Adipocyte (in vitro differentiated cells): ENCODE results near the gene CAPN9.
A peak's percentile ranks its signal among the peaks of the same experiment; 100 is the strongest.

Experiments used
- DNase-seq: peaks from one replicate; pipeline ENCODE4 v3.0.0-alpha.2; 2015; ENCODE audit warnings: low read depth
- H3K27me3 ChIP-seq: replicated peaks from 2 replicates; pipeline ENCODE4 v1.7.0; 2013; ENCODE audit warnings: mild to moderate bottlenecking, low read length, moderate library complexity; ENCODE audit not compliant: control insufficient read depth, insufficient read depth
- H3K36me3 ChIP-seq: 2 replicates; pipeline ENCODE4 v1.7.0; 2013; ENCODE audit warnings: low read length, mild to moderate bottlenecking, moderate library complexity; ENCODE audit not compliant: control insufficient read depth, insufficient read depth, severe bottlenecking
- H3K4me1 ChIP-seq: 2 replicates; pipeline ENCODE4 v1.7.0; 2013; ENCODE audit warnings: mild to moderate bottlenecking, low read length, moderate library complexity; ENCODE audit not compliant: control insufficient read depth, insufficient read depth
- H3K4me3 ChIP-seq: 2 replicates; pipeline ENCODE4 v1.7.0; 2013; ENCODE audit warnings: mild to moderate bottlenecking, low read length, moderate library complexity
- H3K9ac ChIP-seq: 2 replicates; pipeline ENCODE4 v1.7.0; 2013; ENCODE audit warnings: mild to moderate bottlenecking, low read length, moderate library complexity
- H3K9me3 ChIP-seq: 2 replicates; pipeline ENCODE4 v1.7.0; 2013; ENCODE audit warnings: mild to moderate bottlenecking, low read length, moderate library complexity; ENCODE audit not compliant: control insufficient read depth

The CAPN9 gene

DNA sequence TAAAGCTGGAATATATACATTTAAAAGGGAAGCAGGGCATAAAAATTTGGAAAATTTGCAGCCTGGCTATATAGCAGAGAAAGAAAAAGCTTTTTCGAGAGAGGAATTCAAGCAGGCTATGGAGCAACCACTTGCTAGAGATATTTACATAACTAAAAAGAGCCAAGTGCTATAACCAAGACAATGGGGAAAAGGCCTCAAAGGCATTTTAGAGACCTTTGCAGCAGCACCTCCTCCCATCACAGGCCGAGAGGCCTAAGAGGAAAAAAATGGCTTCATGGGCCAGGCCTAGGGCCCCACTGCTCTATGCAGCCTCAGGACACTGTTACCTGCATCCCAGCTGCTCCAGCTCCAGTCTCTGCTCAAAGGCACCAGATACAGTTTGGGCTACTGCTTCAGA, 37.0 kb downstream of the CAPN9 start:
- DNase-seq: no peak
- Histone ChIP-seq H3K36me3 (no peaks in the 10 kb centered on the region), H3K27me3 (peaks cover 6% of the 10 kb centered on the region), H3K4me1 (no peaks in the 10 kb centered on the region), H3K4me3 (no peak overlapping the region), H3K9ac (no peak overlapping the region), H3K9me3 (no peaks in the 10 kb centered on the region)

DNA sequence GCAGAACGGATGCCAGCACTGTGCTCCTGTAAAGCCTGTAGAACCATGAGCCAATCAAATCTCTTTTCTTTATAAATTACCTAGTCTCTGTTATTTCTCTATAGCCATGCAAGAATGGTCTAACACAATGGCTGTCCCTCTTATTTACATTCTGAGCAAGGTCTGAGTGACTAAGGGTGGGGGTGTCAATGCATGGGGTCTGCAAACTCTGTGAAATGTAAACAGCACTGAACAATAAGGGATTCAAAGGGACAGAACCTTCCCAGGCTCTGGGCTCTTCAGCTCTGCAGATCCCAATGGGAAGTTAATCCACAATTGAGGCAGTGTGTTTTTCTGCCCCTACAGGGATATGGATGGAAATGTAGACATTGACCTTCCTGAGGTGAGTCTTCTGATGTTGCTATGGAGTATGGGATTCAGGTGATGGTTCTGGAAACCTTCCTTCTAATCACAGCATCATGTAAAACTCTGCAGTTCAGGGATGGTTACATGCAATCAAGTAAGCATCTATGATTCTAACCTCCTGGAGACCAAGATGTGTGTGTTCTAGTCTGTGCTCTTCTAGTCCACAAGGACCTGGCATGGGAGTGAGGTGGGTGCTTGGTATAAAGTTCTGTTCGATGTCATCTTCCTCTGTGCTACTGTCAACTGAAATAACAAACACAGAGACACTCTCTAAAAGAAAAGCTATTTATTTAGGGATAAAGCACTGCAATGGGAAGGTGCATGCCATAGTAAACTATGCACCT, 38.6 kb downstream of the CAPN9 start:
- no peak overlapping the region for H3K9ac ChIP-seq
- H3K4me3 ChIP-seq: no peak overlapping the region
- H3K27me3 ChIP-seq: peaks cover 6% of the 10 kb centered on the region
- H3K36me3 ChIP-seq: no peaks in the 10 kb centered on the region
- H3K9me3 ChIP-seq: no peaks in the 10 kb centered on the region
- DNase-seq: no peak
- no peaks in the 10 kb centered on the region for H3K4me1 ChIP-seq

DNA sequence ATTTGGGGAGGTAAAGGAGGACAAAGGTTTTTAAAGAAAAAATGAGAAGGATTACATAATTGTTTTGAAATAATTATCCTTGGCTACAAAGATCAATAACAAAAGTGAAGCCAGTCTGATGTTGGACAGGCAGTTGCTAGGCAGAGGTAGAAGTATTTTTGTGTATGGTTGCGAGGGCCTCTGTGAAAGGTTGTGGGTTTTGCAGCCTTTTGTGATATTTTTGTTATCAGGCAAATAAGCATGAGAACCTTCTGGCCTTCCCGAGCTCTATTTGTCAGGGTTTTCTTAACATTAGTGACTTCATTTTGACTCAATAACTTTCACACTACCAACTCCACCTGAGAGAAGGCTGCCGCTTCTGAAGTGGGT, 39.2 kb downstream of the CAPN9 start:
- H3K9ac ChIP-seq: no peak overlapping the region
- no peaks in the 10 kb centered on the region for H3K36me3 ChIP-seq
- peaks cover 6% of the 10 kb centered on the region for H3K27me3 ChIP-seq
- H3K4me1 ChIP-seq: no peaks in the 10 kb centered on the region
- H3K4me3 ChIP-seq: no peak overlapping the region
- DNase-seq: no peak
- no peaks in the 10 kb centered on the region for H3K9me3 ChIP-seq

GRCh38 chr1:230787471-230787870, 40.3 kb downstream of the CAPN9 start:
- H3K27me3 ChIP-seq: peaks cover 6% of the 10 kb centered on the region
- H3K9ac ChIP-seq: no peak overlapping the region
- no peaks in the 10 kb centered on the region for H3K4me1 ChIP-seq
- no peaks in the 10 kb centered on the region for H3K9me3 ChIP-seq
- no peaks in the 10 kb centered on the region for H3K36me3 ChIP-seq
- no peak for DNase-seq
- no peak overlapping the region for H3K4me3 ChIP-seq

DNA sequence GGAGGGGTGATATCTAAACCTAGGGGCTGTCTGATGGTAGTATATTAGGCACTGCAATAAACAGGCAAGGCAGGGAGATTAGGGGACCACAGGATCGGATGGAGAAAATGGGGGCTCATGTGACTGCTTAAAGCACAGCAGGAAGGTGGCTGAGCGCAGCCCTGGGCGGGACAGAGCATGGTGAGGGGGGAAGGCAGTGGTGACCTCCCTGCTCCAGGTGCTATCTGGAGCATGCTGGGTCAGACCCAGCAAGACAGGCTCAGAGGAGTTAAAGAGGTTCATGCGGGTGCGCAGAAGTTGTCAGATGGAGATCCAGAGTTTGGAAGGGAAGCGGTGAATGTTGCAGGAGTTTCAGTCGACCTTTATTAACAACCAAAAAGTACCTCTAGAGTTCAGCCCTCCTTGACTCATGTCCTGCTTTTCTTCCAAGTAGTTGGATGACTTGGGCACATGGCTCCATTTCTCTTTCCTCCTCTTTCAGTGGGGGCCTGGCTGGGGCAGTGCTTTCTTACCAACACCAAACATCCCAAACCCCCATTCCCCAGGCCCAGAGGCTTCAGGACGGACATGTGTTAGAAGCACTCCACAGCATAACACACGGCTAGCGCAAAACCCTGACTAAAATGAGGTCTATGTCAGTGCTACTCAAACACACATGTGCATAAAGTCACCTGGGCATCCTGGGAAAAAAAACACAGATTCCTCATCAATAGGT, 41.5 kb downstream of the CAPN9 start:
- DNase-seq: no peak
- no peaks in the 10 kb centered on the region for H3K4me1 ChIP-seq
- no peak overlapping the region for H3K4me3 ChIP-seq
- no peaks in the 10 kb centered on the region for H3K9me3 ChIP-seq
- no peak overlapping the region for H3K9ac ChIP-seq
- H3K36me3 ChIP-seq: no peaks in the 10 kb centered on the region
- peaks cover 6% of the 10 kb centered on the region for H3K27me3 ChIP-seq

GRCh38 chr1:230790026-230790425, 42.8 kb downstream of the CAPN9 start:
- H3K27me3 ChIP-seq: peaks cover 6% of the 10 kb centered on the region
- no peak for DNase-seq
- no peaks in the 10 kb centered on the region for H3K9me3 ChIP-seq
- H3K4me1 ChIP-seq: no peaks in the 10 kb centered on the region
- H3K36me3 ChIP-seq: no peaks in the 10 kb centered on the region
- no peak overlapping the region for H3K4me3 ChIP-seq
- no peak overlapping the region for H3K9ac ChIP-seq

DNA sequence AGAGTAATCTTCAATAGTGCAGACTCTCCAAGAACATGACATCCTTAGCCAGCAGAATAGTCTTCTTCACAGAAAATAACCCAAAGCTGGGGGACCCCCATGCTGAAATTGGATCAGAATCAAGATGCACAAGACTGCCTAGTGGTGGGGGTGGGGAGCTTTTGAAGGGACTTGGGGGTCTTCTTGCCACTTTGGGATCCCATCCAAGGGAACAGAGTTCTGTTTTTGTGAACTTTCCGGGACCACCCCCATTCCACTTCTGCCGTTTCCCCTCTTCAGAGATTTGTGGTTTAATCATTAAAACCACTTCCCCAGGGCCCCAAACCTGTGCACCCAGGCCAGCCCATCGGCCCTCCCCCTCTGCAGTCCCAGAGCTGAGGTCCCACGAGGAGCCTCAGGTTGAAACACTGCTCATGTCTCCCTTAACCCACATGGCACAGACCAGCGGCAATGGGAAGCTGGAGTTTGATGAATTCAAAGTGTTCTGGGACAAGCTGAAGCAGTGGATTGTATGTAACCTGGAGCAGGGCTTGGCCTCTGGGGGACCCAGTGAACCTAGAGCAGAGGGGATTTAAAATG, 44.9 kb downstream of the CAPN9 start:
- H3K27me3 ChIP-seq: peaks cover 6% of the 10 kb centered on the region
- no peak for DNase-seq

DNA sequence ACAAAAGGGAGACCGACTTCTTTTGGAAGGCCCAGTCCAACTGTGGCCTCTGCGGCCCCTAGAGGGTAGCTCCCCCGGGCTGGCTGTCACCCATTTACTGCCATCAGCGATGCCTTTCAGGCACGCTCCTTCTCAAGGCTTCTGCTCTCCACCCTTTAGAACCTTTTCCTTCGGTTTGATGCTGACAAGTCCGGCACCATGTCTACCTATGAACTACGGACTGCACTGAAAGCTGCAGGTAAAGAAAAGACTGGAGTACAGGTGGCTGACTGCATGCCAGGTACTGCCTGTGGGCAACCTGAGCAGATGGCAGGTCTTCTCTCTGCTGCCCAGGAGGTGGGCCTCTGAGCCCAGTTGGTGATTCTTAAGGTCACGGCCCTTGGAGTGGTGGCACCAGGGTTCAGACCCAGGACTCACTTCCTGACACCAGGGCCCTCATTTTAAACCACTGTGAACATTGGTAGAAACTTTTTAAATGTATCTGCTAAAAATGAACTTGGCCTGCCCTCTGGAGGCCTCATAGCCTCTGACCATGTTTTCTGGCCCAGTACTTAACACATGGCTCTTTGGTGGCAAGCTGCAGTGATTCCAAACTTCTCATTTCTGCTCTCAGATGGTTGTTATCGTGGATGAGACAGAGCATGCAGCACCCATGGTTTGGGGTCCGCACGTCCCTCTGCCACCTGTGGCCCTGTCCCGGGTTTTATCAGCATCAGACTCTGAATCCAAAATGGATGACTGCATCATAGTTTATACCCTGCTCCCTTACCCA, 45.7 kb downstream of the CAPN9 start:
- H3K9me3 ChIP-seq: no peaks in the 10 kb centered on the region
- no peaks in the 10 kb centered on the region for H3K36me3 ChIP-seq
- no peak overlapping the region for H3K9ac ChIP-seq
- H3K27me3 ChIP-seq: peaks cover 6% of the 10 kb centered on the region
- DNase-seq: no peak
- no peak overlapping the region for H3K4me3 ChIP-seq
- no peaks in the 10 kb centered on the region for H3K4me1 ChIP-seq

More for the DNA sequence above, 44.9 kb downstream of the CAPN9 start:
- Histone ChIP-seq H3K9me3 (no peaks in the 10 kb centered on the region), H3K4me3 (no peak overlapping the region), H3K36me3 (no peaks in the 10 kb centered on the region), H3K4me1 (no peaks in the 10 kb centered on the region), H3K9ac (no peak overlapping the region)

DNA sequence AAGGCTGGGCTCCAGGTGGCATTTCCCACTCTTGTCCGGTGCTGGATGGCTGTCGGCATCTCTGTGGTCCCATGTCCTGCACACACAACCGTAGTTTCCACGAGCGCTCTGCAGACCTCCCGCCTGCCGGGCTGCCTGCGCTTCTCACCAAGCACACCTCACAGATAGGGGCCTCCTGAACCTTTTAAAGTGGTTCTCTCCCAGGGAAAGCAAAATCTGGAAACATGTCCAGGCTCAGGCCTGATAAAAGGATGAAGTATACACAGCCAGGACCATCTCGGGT, 46.2 kb downstream of the CAPN9 start:
- Histone ChIP-seq H3K4me1 (no peaks in the 10 kb centered on the region), H3K4me3 (no peak overlapping the region), H3K27me3 (peaks cover 5% of the 10 kb centered on the region), H3K9ac (no peak overlapping the region), H3K36me3 (no peaks in the 10 kb centered on the region), H3K9me3 (no peaks in the 10 kb centered on the region)
- DNase-seq: no peak

DNA sequence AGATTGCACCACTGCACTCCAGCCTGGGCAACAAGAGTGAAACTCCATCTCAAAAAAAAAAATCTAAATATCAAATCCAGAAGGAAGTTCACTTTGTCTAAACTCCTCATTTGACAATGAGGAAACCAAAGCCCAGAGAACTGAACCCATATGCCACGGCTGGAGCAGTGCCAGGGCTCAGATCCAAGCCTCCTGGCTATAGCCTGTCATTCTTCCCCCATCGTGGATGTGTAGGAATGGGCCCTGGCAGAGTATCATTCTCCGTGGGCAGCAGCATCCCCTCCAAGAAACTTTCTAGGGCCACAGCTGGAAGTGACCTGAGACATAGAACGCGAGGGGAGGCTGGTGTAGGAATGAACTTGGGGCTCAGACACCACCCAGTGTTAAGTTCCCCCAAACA, 47.2 kb downstream of the CAPN9 start:
- Histone ChIP-seq H3K4me3 (no peak overlapping the region), H3K4me1 (no peaks in the 10 kb centered on the region), H3K36me3 (no peaks in the 10 kb centered on the region), H3K27me3 (no peaks in the 10 kb centered on the region), H3K9ac (no peak overlapping the region), H3K9me3 (no peaks in the 10 kb centered on the region)
- DNase-seq: peak; percentile 73

- Histone ChIP-seq H3K4me3 (no peak overlapping the region), H3K36me3 (no peaks in the 10 kb centered on the region), H3K9ac (no peak overlapping the region), H3K27me3 (no peaks in the 10 kb centered on the region), H3K9me3 (no peaks in the 10 kb centered on the region), H3K4me1 (no peaks in the 10 kb centered on the region)
- no peak for DNase-seq
Observed at GRCh38 chr1:230794871-230795605, 47.9 kb downstream of the CAPN9 start.
